ENCODE data around the gene TCF3. TPM values are rescaled to one million over a fixed set of nuclear protein-coding genes. Genes with fewer than 3 reads are reported as not detected.

The TCF3 gene
- polyA plus RNA-seq, 3 donors: 2.4 to 36.2 (median 3.3) TPM

GRCh38 chr19:1620502-1620901 is 31.9 kb downstream of the TCF3 start:
- Histone ChIP-seq H3K36me3 (replicated peaks in 1 of 2; ENCODE audit: control insufficient read depth in 1 of 2, insufficient read depth in 2 of 2, low read length in 2 of 2) (peaks cover 34 to 40% of the 10 kb centered on the region in 2 donors), H4K20me1 (ENCODE audit: insufficient read depth, low read length) (no peaks in the 10 kb centered on the region), H3K9me3 (replicated peaks in 1 of 2; ENCODE audit: control insufficient read depth in 1 of 2, insufficient read depth in 1 of 2, low read length in 2 of 2) (no peaks in the 10 kb centered on the region), H3K27ac (ENCODE audit: low read depth in 1 of 2, low read length in 2 of 2) (no peak overlapping the region), H3K79me2 (ENCODE audit: insufficient read depth, low read length) (no peaks in the 10 kb centered on the region), H3K9ac (ENCODE audit: insufficient read depth, low read length, poor library complexity, severe bottlenecking) (no peak overlapping the region), H3K27me3 (ENCODE audit: control insufficient read depth in 2 of 2, insufficient read depth in 2 of 2, low read length in 2 of 2) (no peaks in the 10 kb centered on the region), H3K4me1 (ENCODE audit: control insufficient read depth in 1 of 2, insufficient read depth in 2 of 2, low read length in 2 of 2) (no peaks in the 10 kb centered on the region), H3K4me2 (replicated peaks; ENCODE audit: extremely low read depth, low read length, poor library complexity, severe bottlenecking) (no peak overlapping the region), H3K4me3 (replicated peaks in 1 of 3; ENCODE audit: low read depth in 2 of 3, low read length in 3 of 3) (no peak overlapping the region), H2AFZ (ENCODE audit: insufficient read depth, low read depth, low read length, poor library complexity, severe bottlenecking) (no peak overlapping the region)
- Mint-ChIP-seq H3K4me3 (no peak overlapping the region), H3K27me3 (ENCODE audit: low read depth in 3 of 3) (peaks cover 0 to 4% (median 0%) of the 10 kb centered on the region in 3 donors), H3K4me1 (peaks cover 6% of the 10 kb centered on the region), H3K36me3 (peaks cover 26 to 73% of the 10 kb centered on the region in 2 donors), H3K9me3 (peaks cover 0 to 3% (median 0%) of the 10 kb centered on the region in 7 donors), H3K27ac (no peak overlapping the region)
- 98% methylated on average over 7 of the region's 11 CpGs for WGBS (ENCODE audit: insufficient coverage)
- intact Hi-C loops (cut with micrococcal nuclease): loop anchor here in 1 of 2 donors (10.0 kb wide), 1 partner anchor 144 kb away; no protein-coding TSS in a partner anchor
- no peak for DNase-seq
- no peak for TF ChIP-seq CTCF (IDR thresholded peaks at IDR 0.05)

- H3K4me1 Mint-ChIP-seq: peaks cover 3% of the 10 kb centered on the region
- H3K4me3 Mint-ChIP-seq: no peak overlapping the region
- Histone ChIP-seq H3K9me3 (replicated peaks in 1 of 2; ENCODE audit: control insufficient read depth in 1 of 2, insufficient read depth in 1 of 2, low read length in 2 of 2) (no peaks in the 10 kb centered on the region), H3K27me3 (ENCODE audit: control insufficient read depth in 2 of 2, insufficient read depth in 2 of 2, low read length in 2 of 2) (no peaks in the 10 kb centered on the region), H3K36me3 (replicated peaks in 1 of 2; ENCODE audit: control insufficient read depth in 1 of 2, insufficient read depth in 2 of 2, low read length in 2 of 2) (peaks cover 40 to 41% of the 10 kb centered on the region in 2 donors), H3K4me1 (ENCODE audit: control insufficient read depth in 1 of 2, insufficient read depth in 2 of 2, low read length in 2 of 2) (no peaks in the 10 kb centered on the region), H3K27ac (ENCODE audit: low read depth in 1 of 2, low read length in 2 of 2) (no peak overlapping the region), H3K4me2 (replicated peaks; ENCODE audit: extremely low read depth, low read length, poor library complexity, severe bottlenecking) (no peak overlapping the region), H4K20me1 (ENCODE audit: insufficient read depth, low read length) (no peaks in the 10 kb centered on the region), H2AFZ (ENCODE audit: insufficient read depth, low read depth, low read length, poor library complexity, severe bottlenecking) (no peak overlapping the region), H3K4me3 (replicated peaks in 1 of 3; ENCODE audit: low read depth in 2 of 3, low read length in 3 of 3) (no peak overlapping the region), H3K79me2 (ENCODE audit: insufficient read depth, low read length) (no peaks in the 10 kb centered on the region), H3K9ac (ENCODE audit: insufficient read depth, low read length, poor library complexity, severe bottlenecking) (no peak overlapping the region)
- 95% methylated on average over 14 of the region's 18 CpGs for WGBS (ENCODE audit: insufficient coverage)
- no peak for DNase-seq
- intact Hi-C loops (cut with micrococcal nuclease): loop anchor here in 1 of 2 donors (10.0 kb wide), 1 partner anchor 145 kb away; no protein-coding TSS in a partner anchor
- peaks cover 30 to 77% of the 10 kb centered on the region in 2 donors for H3K36me3 Mint-ChIP-seq
- peaks cover 0 to 3% (median 0%) of the 10 kb centered on the region in 7 donors for H3K9me3 Mint-ChIP-seq
- H3K27me3 Mint-ChIP-seq (ENCODE audit: low read depth in 3 of 3): peaks cover 0 to 4% (median 0%) of the 10 kb centered on the region in 3 donors
- TF ChIP-seq CTCF (IDR thresholded peaks at IDR 0.05): no peak
- no peak overlapping the region for H3K27ac Mint-ChIP-seq
Observed at GRCh38 chr19:1619703-1620102, 32.7 kb downstream of the TCF3 start.
